H9 (cell line): Measurements from ENCODE around the gene P3R3URF. TPM values are rescaled to one million over a fixed set of nuclear protein-coding genes. Genes with fewer than 3 reads are reported as not detected.

Source experiments
- DNase-seq: peaks from one replicate; pipeline ENCODE4 v3.0.0-alpha.2; 2017
- H2AFZ ChIP-seq: one replicate; pipeline ENCODE4 v1.6.1; 2013; ENCODE audit warnings: mild to moderate bottlenecking, low read length, control low read depth, moderate library complexity
- H2AK5ac ChIP-seq: 2 replicates; pipeline ENCODE4 v1.6.1; 2013; ENCODE audit warnings: low read length, control low read depth, mixed read lengths; ENCODE audit not compliant: insufficient read length
- H2BK120ac ChIP-seq: one replicate; pipeline ENCODE4 v1.6.1; 2013; ENCODE audit warnings: low read depth, mild to moderate bottlenecking, low read length, control low read depth, inconsistent platforms; ENCODE audit not compliant: poor library complexity, severe bottlenecking
- H2BK12ac ChIP-seq: 2 replicates; pipeline ENCODE4 v1.6.1; 2013; ENCODE audit warnings: low read length, control low read depth, mixed read lengths, low read depth; ENCODE audit not compliant: insufficient read length
- H2BK15ac ChIP-seq: 2 replicates; pipeline ENCODE4 v1.6.1; 2013; ENCODE audit warnings: low read depth, low read length, control low read depth
- H2BK20ac ChIP-seq: one replicate; pipeline ENCODE4 v1.6.1; 2013; ENCODE audit warnings: low read depth, mild to moderate bottlenecking, low read length, control low read depth, inconsistent platforms; ENCODE audit not compliant: poor library complexity, severe bottlenecking
- H2BK5ac ChIP-seq: 2 replicates; pipeline ENCODE4 v1.6.1; 2013; ENCODE audit warnings: low read length, control low read depth, mixed read lengths; ENCODE audit not compliant: insufficient read length
- H3K14ac ChIP-seq: 2 replicates; pipeline ENCODE4 v1.6.1; 2013; ENCODE audit warnings: low read length, control low read depth; ENCODE audit not compliant: insufficient read depth
- H3K18ac ChIP-seq: 2 replicates; pipeline ENCODE4 v1.6.1; 2013; ENCODE audit warnings: low read depth, mild to moderate bottlenecking, mixed read lengths, low read length, control low read depth; ENCODE audit not compliant: insufficient read length
- H3K23ac ChIP-seq: 2 replicates; pipeline ENCODE4 v1.6.1; 2013; ENCODE audit warnings: low read length, control low read depth, mixed read lengths, low read depth; ENCODE audit not compliant: insufficient read length
- H3K23me2 ChIP-seq: 2 replicates; pipeline ENCODE4 v1.6.1; 2013; ENCODE audit warnings: low read depth, mild to moderate bottlenecking, mixed read lengths, low read length, control low read depth; ENCODE audit not compliant: insufficient read length, poor library complexity, severe bottlenecking
- H3K27ac ChIP-seq: 2 replicates; pipeline ENCODE4 v1.5.1; 2013; ENCODE audit warnings: low read length, control low read depth, mixed read lengths, low read depth; ENCODE audit not compliant: insufficient read length
- H3K27me3 ChIP-seq: 2 replicates; pipeline ENCODE4 v1.6.1; 2013; ENCODE audit warnings: low read length, control low read depth, inconsistent platforms; ENCODE audit not compliant: insufficient read depth
- H3K4ac ChIP-seq: 2 replicates; pipeline ENCODE4 v1.6.1; 2013; ENCODE audit warnings: low read depth, mild to moderate bottlenecking, control low read depth, inconsistent platforms, low read length, moderate library complexity
- H3K4me1 ChIP-seq: 2 replicates; pipeline ENCODE4 v1.6.1; 2013; ENCODE audit warnings: low read length, control low read depth, inconsistent platforms; ENCODE audit not compliant: insufficient read depth
- H3K4me2 ChIP-seq: 2 replicates; pipeline ENCODE4 v1.6.1; 2013; ENCODE audit warnings: low read length, control low read depth, mixed read lengths; ENCODE audit not compliant: insufficient read length, insufficient read depth
- H3K56ac ChIP-seq: 2 replicates; pipeline ENCODE4 v1.6.1; 2013; ENCODE audit warnings: low read depth, mild to moderate bottlenecking, mixed read lengths, low read length, control low read depth; ENCODE audit not compliant: insufficient read length
- H3K79me1 ChIP-seq: 2 replicates; pipeline ENCODE4 v1.6.1; 2013; ENCODE audit warnings: low read depth, mild to moderate bottlenecking, moderate library complexity, low read length, control low read depth, inconsistent platforms; ENCODE audit not compliant: insufficient read depth, poor library complexity, severe bottlenecking
- H3K79me2 ChIP-seq: 2 replicates; pipeline ENCODE4 v1.6.1; 2013; ENCODE audit warnings: low read length, control low read depth, inconsistent platforms; ENCODE audit not compliant: insufficient read depth
- H3K9ac ChIP-seq: 2 replicates; pipeline ENCODE4 v1.6.1; 2013; ENCODE audit warnings: low read length, control low read depth, mixed read lengths; ENCODE audit not compliant: insufficient read length; ENCODE audit errors: extremely low read depth
- H3K9me3 ChIP-seq: one replicate; pipeline ENCODE4 v1.6.1; 2013; ENCODE audit warnings: low read depth, low read length, inconsistent platforms; ENCODE audit not compliant: control insufficient read depth
- H3T11ph ChIP-seq: one replicate; pipeline ENCODE4 v1.6.1; 2013; ENCODE audit warnings: mild to moderate bottlenecking, low read length, control low read depth, inconsistent platforms
- H4K20me1 ChIP-seq: one replicate; pipeline ENCODE4 v1.6.1; 2013; ENCODE audit not compliant: control insufficient read depth, insufficient read length, insufficient read depth
- H4K5ac ChIP-seq: 2 replicates; pipeline ENCODE4 v1.6.1; 2013; ENCODE audit warnings: low read depth, mild to moderate bottlenecking, mixed read lengths, low read length, control low read depth; ENCODE audit not compliant: insufficient read length
- H4K8ac ChIP-seq: replicated peaks from 2 replicates; pipeline ENCODE4 v1.6.1; 2013; ENCODE audit warnings: low read length, control low read depth, mixed read lengths, low read depth; ENCODE audit not compliant: insufficient read length
- H4K91ac ChIP-seq: 2 replicates; pipeline ENCODE4 v1.6.1; 2013; ENCODE audit warnings: low read depth, mild to moderate bottlenecking, moderate library complexity, mixed read lengths, low read length, control low read depth; ENCODE audit not compliant: insufficient read length
- H3K27ac Mint-ChIP-seq, 3 experiments: 2 replicates in 2 of 3; 3 replicates in 1 of 3; pipeline ENCODE4 v1.8.0; 2020 to 2021; ENCODE audit warnings: mixed read lengths in 3 of 3, mild to moderate bottlenecking in 1 of 3, moderate library complexity in 1 of 3
- H3K27me3 Mint-ChIP-seq: 2 replicates; pipeline ENCODE4 v1.8.0; 2021; ENCODE audit warnings: low read depth, mild to moderate bottlenecking, moderate library complexity, mixed read lengths
- H3K36me3 Mint-ChIP-seq, 3 experiments: 2 replicates in 2 of 3; 3 replicates in 1 of 3; pipeline ENCODE4 v1.8.0; 2020 to 2021; ENCODE audit warnings: low read depth in 3 of 3, mixed read lengths in 3 of 3; ENCODE audit not compliant: insufficient read depth in 1 of 3
- H3K4me1 Mint-ChIP-seq, 2 experiments: 2 replicates each; pipeline ENCODE4 v1.8.0; 2020; ENCODE audit warnings: mixed read lengths in 2 of 2
- H3K4me3 Mint-ChIP-seq, 2 experiments: 2 replicates in 1 of 2; 3 replicates in 1 of 2; pipeline ENCODE4 v1.8.0; 2020 to 2021; ENCODE audit warnings: mild to moderate bottlenecking in 2 of 2, mixed read lengths in 2 of 2, moderate library complexity in 1 of 2
- H3K9me3 Mint-ChIP-seq, 2 experiments: 2 replicates in 1 of 2; 3 replicates in 1 of 2; pipeline ENCODE4 v1.8.0; 2020; ENCODE audit warnings: mild to moderate bottlenecking in 2 of 2, mixed read lengths in 2 of 2, moderate library complexity in 1 of 2
- WGBS: extraction: QIAGEN DNeasy Blood & Tissue Kit; methylation state at CpG from one replicate; pipeline ENCODE4 v1.1.7; 2013; ENCODE audit warnings: missing lambda C conversion rate, low lambda C conversion rate, mixed read lengths; ENCODE audit not compliant: insufficient read length; ENCODE audit errors: extremely low coverage; 5-methylcytosine and 5-hydroxymethylcytosine counted together
- total RNA-seq: library from RNA; stranded (reverse); gene quantifications from 2 replicates; pipeline ENCODE4 v1.2.1, GENCODE V29; 2021
- TF ChIP-seq, protein P1 (sequence below): fragments of 200-600 bp; sonication (generic); conservative IDR thresholded peaks from 3 replicates; pipeline ENCODE4 v1.8.0; 2021; ENCODE audit warnings: antibody characterized with exemption, mild to moderate bottlenecking

Gene P3R3URF
- total RNA-seq, 1 experiment from 2014 or later = not detected

GRCh38 chr1:46199233-46199749, 23.0 kb upstream of the P3R3URF start:
- H3K23ac ChIP-seq = no peak overlapping the region
- peaks cover 22% of the 10 kb centered on the region for H3K23me2 ChIP-seq
- no peak overlapping the region for H3K18ac ChIP-seq
- no CpG with 5 or more reads among the region's 3 CpGs for WGBS
- H2BK15ac ChIP-seq = no peak overlapping the region
- H3K9ac ChIP-seq = no peak overlapping the region
- H3K4ac ChIP-seq = no peak overlapping the region
- no peak overlapping the region for H3K27ac ChIP-seq
- Mint-ChIP-seq H3K9me3 (no peaks in the 10 kb centered on the region), H3K36me3 (peaks cover 0 to 9% (median 6%) of the 10 kb centered on the region in 3 experiments; a peak in 3 of 7 replicates), H3K4me3 (peak overlapping the region; percentile 71 to 85; a peak in 4 of 5 replicates), H3K27me3 (peaks cover 2% of the 10 kb centered on the region), H3K27ac (no peak overlapping the region), H3K4me1 (peaks cover 17 to 24% of the 10 kb centered on the region in 2 experiments)
- no peak overlapping the region for H3T11ph ChIP-seq
- no peak overlapping the region for H2BK5ac ChIP-seq
- H4K20me1 ChIP-seq = no peaks in the 10 kb centered on the region
- no peak overlapping the region for H2BK120ac ChIP-seq
- no peak overlapping the region for H4K91ac ChIP-seq
- no peak overlapping the region for H2BK20ac ChIP-seq
- no peak overlapping the region for H2BK12ac ChIP-seq
- H4K8ac ChIP-seq = no peak overlapping the region
- H3K27me3 ChIP-seq = no peaks in the 10 kb centered on the region
- no peak overlapping the region for H3K56ac ChIP-seq
- H3K79me2 ChIP-seq = no peaks in the 10 kb centered on the region
- DNase-seq = no peak
- no peaks in the 10 kb centered on the region for H3K79me1 ChIP-seq
- no peaks in the 10 kb centered on the region for H3K9me3 ChIP-seq
- no peak overlapping the region for H3K14ac ChIP-seq
- no peak overlapping the region for H4K5ac ChIP-seq
- TF ChIP-seq, protein P1, sequence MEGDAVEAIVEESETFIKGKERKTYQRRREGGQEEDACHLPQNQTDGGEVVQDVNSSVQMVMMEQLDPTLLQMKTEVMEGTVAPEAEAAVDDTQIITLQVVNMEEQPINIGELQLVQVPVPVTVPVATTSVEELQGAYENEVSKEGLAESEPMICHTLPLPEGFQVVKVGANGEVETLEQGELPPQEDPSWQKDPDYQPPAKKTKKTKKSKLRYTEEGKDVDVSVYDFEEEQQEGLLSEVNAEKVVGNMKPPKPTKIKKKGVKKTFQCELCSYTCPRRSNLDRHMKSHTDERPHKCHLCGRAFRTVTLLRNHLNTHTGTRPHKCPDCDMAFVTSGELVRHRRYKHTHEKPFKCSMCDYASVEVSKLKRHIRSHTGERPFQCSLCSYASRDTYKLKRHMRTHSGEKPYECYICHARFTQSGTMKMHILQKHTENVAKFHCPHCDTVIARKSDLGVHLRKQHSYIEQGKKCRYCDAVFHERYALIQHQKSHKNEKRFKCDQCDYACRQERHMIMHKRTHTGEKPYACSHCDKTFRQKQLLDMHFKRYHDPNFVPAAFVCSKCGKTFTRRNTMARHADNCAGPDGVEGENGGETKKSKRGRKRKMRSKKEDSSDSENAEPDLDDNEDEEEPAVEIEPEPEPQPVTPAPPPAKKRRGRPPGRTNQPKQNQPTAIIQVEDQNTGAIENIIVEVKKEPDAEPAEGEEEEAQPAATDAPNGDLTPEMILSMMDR = no peak
- H2AFZ ChIP-seq = no peak overlapping the region
- H3K4me2 ChIP-seq = no peak overlapping the region
- H2AK5ac ChIP-seq = no peak overlapping the region
- no peaks in the 10 kb centered on the region for H3K4me1 ChIP-seq
